Choroid plexus epithelial cell (primary cell): ENCODE measurements around the gene PVALEF.
A peak's percentile ranks its signal among the peaks of the same experiment; 100 is the strongest.

ENCODE experiments used
- DNase-seq: peaks from one replicate; pipeline ENCODE4 v3.0.0-alpha.2; 2010; ENCODE audit warnings: low read depth
- H3K4me3 ChIP-seq: 2 replicates; pipeline ENCODE4 v1.5.1; 2011; ENCODE audit warnings: low read depth, mild to moderate bottlenecking, control low read depth, low read length, moderate library complexity
- TF ChIP-seq, protein P1 (sequence below): conservative IDR thresholded peaks from 2 replicates; pipeline ENCODE4 v1.5.1; 2011; ENCODE audit warnings: low read depth, mild to moderate bottlenecking, control low read depth, inconsistent platforms, low read length, moderate library complexity

PVALEF gene

DNA sequence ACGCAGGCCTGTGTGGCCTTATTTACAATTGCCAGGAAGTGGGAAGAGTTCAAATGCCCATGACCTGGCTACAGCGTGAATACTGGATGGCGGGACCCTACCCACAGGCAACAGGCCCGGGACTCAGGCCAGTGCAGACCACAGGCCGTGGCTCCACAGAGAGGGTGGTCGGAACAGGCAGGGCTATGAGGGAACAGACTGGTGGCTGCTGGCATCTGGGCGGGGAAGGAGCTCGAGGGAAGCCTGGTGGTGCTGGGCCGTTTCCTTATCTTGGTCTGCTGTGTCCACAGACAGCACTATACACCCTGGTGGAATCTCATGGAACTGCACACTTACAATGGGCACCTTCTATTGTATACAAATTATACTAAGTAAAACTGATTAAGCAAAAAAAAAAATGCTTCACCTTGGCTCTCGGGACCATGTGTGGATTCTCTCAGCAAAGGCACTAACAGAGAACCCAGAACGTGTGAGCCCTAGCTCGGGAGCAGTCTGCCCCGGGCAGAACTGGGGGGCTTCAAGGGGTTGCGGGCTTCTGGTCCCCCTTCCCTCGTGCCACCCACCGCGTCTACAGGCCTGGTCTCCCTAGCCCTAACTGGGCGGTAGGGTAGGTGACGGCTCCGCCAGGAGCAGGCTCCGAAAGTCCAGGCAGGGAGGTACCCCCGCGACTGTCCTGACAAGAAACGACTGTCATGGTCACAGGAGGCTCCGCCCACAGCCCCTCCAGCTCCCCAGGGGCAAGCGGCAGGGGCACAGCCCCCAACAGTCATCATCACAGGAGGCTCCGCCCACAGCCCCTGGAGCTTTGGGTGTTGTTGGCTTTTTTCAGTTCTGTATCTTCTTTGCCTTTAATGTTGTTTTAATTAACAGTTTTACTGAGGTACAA, 35.6 kb downstream of the PVALEF start:
- TF ChIP-seq, protein P1, sequence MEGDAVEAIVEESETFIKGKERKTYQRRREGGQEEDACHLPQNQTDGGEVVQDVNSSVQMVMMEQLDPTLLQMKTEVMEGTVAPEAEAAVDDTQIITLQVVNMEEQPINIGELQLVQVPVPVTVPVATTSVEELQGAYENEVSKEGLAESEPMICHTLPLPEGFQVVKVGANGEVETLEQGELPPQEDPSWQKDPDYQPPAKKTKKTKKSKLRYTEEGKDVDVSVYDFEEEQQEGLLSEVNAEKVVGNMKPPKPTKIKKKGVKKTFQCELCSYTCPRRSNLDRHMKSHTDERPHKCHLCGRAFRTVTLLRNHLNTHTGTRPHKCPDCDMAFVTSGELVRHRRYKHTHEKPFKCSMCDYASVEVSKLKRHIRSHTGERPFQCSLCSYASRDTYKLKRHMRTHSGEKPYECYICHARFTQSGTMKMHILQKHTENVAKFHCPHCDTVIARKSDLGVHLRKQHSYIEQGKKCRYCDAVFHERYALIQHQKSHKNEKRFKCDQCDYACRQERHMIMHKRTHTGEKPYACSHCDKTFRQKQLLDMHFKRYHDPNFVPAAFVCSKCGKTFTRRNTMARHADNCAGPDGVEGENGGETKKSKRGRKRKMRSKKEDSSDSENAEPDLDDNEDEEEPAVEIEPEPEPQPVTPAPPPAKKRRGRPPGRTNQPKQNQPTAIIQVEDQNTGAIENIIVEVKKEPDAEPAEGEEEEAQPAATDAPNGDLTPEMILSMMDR: peak; percentile 73
- no peak overlapping the region for H3K4me3 ChIP-seq
- peak; percentile 89 for DNase-seq

DNA sequence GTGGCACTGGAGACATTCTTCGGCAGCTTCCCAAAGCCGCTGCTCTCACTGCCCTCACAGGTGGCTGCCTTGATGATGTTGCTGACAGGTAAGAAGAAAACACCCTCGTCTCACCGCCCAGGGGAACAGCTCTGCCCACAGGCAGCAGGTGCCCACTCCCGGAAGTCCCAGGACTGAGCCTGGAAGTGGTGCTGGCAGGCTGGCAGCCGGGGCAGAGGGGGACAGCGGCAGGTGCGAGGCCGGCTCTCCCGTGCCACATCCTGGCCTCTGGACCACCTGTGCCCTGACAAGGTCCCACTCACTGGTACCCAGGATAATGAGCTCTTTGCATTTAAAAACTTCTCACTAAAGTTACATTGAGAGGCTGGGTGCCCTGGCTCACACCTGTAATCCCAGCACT, 37.0 kb downstream of the PVALEF start:
- no peak overlapping the region for H3K4me3 ChIP-seq
- no peak for DNase-seq
- TF ChIP-seq, protein P1: no peak

DNA sequence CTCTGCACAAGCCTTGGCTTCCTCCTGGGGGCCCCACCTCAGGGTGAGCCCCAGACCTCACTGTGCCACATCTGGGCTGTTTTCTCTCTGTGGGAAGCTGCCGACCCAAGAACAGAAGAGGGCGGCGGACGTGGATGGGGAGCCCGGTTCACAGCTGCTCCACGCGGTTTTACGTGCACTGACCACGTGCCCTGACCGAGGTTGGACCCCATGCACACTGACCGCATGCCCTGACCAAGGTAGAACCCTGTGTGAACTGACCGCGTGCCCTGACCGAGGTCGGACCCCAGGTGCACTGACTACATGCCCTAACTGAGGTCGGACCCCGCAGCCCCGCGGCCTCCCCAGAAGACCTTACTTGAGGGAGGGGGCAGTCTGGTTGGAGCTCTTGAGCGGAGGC, 37.8 kb downstream of the PVALEF start:
- TF ChIP-seq, protein P1: no peak
- H3K4me3 ChIP-seq: no peak overlapping the region
- DNase-seq: no peak

DNA sequence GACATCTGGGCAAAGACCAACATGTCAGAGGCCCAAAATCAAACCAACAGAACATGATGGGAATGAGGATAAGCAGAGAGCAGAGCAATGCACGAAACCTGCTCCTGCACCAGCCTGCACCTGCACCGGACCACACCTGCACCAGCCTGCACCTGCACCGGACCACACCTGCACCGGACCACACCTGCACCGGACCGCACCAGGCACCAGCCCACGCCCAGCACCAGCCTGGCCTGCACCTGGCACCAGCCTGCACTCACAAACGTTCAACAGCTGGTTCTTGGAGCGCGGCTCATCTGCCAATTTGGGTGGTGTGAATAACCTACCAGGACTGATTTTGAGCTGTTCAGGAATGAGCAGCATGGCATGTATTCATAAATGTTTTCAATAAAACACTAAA, 39.3 kb downstream of the PVALEF start:
- no peak for DNase-seq
- no peak overlapping the region for H3K4me3 ChIP-seq
- TF ChIP-seq, protein P1: no peak

DNA sequence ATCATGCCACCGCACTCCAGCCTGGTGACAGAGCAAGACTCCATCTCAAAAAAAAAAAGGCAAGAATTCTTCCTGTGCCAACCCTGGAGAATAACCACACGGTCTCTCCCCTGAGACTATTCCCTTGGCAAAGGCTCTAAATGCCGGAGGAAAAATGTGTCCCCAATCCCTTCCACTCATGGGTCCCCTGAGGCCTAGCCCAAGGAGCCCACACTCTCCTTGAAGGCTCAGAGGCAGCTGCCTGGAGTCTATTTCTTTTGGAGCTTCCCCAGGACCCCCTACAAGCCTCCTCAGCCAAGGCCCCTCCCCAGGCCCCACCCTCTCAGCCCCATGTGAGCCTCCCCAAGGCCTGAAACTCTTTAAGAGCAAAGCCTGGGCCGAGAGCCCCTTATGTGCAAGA, 40.9 kb downstream of the PVALEF start:
- no peak for DNase-seq
- TF ChIP-seq, protein P1: no peak
- no peak overlapping the region for H3K4me3 ChIP-seq

DNA sequence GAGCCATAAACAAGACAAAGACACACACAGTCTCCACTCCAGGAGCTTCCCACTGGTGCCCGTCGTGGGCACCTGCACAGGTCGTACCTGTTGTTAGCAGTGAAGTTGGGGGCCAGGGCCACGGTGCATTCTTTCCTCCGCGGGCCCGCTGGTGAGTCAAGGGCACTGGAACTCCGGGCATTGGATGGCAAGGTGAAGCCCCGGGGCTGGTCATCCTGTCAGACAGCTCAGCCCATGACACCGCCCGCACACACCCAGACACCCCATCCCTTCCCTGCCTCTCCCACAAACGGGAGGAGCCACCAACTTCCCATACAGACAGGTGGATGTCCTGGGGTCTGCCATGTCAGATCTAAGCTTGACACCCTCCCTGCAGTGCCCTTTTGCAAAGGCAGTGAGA, 41.4 kb downstream of the PVALEF start:
- no peak overlapping the region for H3K4me3 ChIP-seq
- TF ChIP-seq, protein P1: no peak
- no peak for DNase-seq
